Ectodermal cell (in vitro differentiated cells): Measurements from ENCODE around the gene FYN.
"Not testable (repeated sequence)": the region's sequence is repeated elsewhere in the genome, so short reads cannot be mapped to it uniquely, and the experiment has no call there.

Experiments
- H3K27ac ChIP-seq: 2 replicates; pipeline ENCODE4 v1.7.0; 2013; ENCODE audit warnings: mild to moderate bottlenecking, low read depth, low read length; ENCODE audit not compliant: insufficient read depth, poor library complexity, severe bottlenecking
- H3K27me3 ChIP-seq: 2 replicates; pipeline ENCODE4 v1.7.0; 2013; ENCODE audit warnings: mild to moderate bottlenecking, low read length; ENCODE audit not compliant: insufficient read depth, control insufficient read depth, poor library complexity, severe bottlenecking
- H3K36me3 ChIP-seq: one replicate; pipeline ENCODE4 v1.7.0; 2013; ENCODE audit warnings: low read length; ENCODE audit not compliant: control insufficient read depth, insufficient read depth
- H3K4me1 ChIP-seq: one replicate; pipeline ENCODE4 v1.7.0; 2013; ENCODE audit warnings: low read length; ENCODE audit not compliant: control insufficient read depth, insufficient read depth
- H3K4me3 ChIP-seq: 2 replicates; pipeline ENCODE4 v1.7.0; 2013; ENCODE audit warnings: low read depth, low read length, control low read depth; ENCODE audit not compliant: insufficient read depth
- H3K9me3 ChIP-seq: 2 replicates; pipeline ENCODE4 v1.7.0; 2013; ENCODE audit warnings: mild to moderate bottlenecking, low read length, moderate library complexity; ENCODE audit not compliant: control insufficient read depth
- WGBS, 2 experiments: methylation state at CpG; one replicate each; pipeline ENCODE4 v1.1.7; 2013; ENCODE audit warnings: missing lambda C conversion rate in 2 of 2; 5-methylcytosine and 5-hydroxymethylcytosine counted together

The FYN gene

GRCh38 chr6:111644893-111645430 lies 228.3 kb downstream of the FYN start:
- 41 to 46% methylated on average over 4 of the region's 4 CpGs for WGBS, 2 experiments
- Histone ChIP-seq H3K4me3 (no peak overlapping the region), H3K4me1 (no peaks in the 10 kb centered on the region), H3K27me3 (no peaks in the 10 kb centered on the region), H3K27ac (no peak overlapping the region), H3K36me3 (no peaks in the 10 kb centered on the region), H3K9me3 (no peaks in the 10 kb centered on the region)

- no peaks in the 10 kb centered on the region for H3K9me3 ChIP-seq
- H3K4me1 ChIP-seq, result no peaks in the 10 kb centered on the region
- 59 to 61% methylated on average over 6 of the region's 7 CpGs for WGBS, 2 experiments
- H3K4me3 ChIP-seq, result no peak overlapping the region
- no peaks in the 10 kb centered on the region for H3K36me3 ChIP-seq
- H3K27me3 ChIP-seq, result no peaks in the 10 kb centered on the region
- no peak overlapping the region for H3K27ac ChIP-seq
Observed at GRCh38 chr6:111642463-111643158, 230.6 kb downstream of the FYN start.

GRCh38 chr6:111639266-111639665 lies 234.0 kb downstream of the FYN start:
- no peaks in the 10 kb centered on the region for H3K27me3 ChIP-seq

GRCh38 chr6:111634981-111635380 lies 238.3 kb downstream of the FYN start:
- H3K27ac ChIP-seq, H3K4me3 ChIP-seq, H3K9me3 ChIP-seq, H3K27me3 ChIP-seq, H3K36me3 ChIP-seq: not testable (repeated sequence)
- H3K4me1 ChIP-seq, result peaks cover 14% of the 10 kb centered on the region
- WGBS, 2 experiments, result no CpG with 5 or more reads among the region's 1 CpG

More at GRCh38 chr6:111639266-111639665, 234.0 kb downstream of the FYN start:
- Histone ChIP-seq H3K4me3 (no peak overlapping the region), H3K9me3 (no peaks in the 10 kb centered on the region), H3K4me1 (no peaks in the 10 kb centered on the region), H3K36me3 (no peaks in the 10 kb centered on the region), H3K27ac (no peak overlapping the region)

GRCh38 chr6:111633822-111634221 lies 239.4 kb downstream of the FYN start:
- no peaks in the 10 kb centered on the region for H3K27me3 ChIP-seq
- H3K27ac ChIP-seq, result no peak overlapping the region
- no peaks in the 10 kb centered on the region for H3K9me3 ChIP-seq
- WGBS, 2 experiments, result no CpG with 5 or more reads among the region's 1 CpG
- H3K4me1 ChIP-seq, result peaks cover 14% of the 10 kb centered on the region
- H3K4me3 ChIP-seq, result no peak overlapping the region
- H3K36me3 ChIP-seq, result no peaks in the 10 kb centered on the region

- H3K27ac ChIP-seq, result no peak overlapping the region
- H3K9me3 ChIP-seq, result no peaks in the 10 kb centered on the region
- WGBS, 2 experiments, result 77 to 78% methylated on average over 4 of the region's 4 CpGs
- peaks cover 14% of the 10 kb centered on the region for H3K4me1 ChIP-seq
- no peaks in the 10 kb centered on the region for H3K27me3 ChIP-seq
- no peak overlapping the region for H3K4me3 ChIP-seq
- no peaks in the 10 kb centered on the region for H3K36me3 ChIP-seq
Observed at GRCh38 chr6:111632468-111633247, 240.6 kb downstream of the FYN start.

- Histone ChIP-seq H3K36me3 (no peaks in the 10 kb centered on the region), H3K27ac (no peak overlapping the region), H3K4me3 (no peak overlapping the region), H3K9me3 (no peaks in the 10 kb centered on the region), H3K4me1 (peaks cover 14% of the 10 kb centered on the region), H3K27me3 (no peaks in the 10 kb centered on the region)
- WGBS, 2 experiments, result 44 to 51% methylated on average over 8 of the region's 8 CpGs
Observed at GRCh38 chr6:111631903-111632460, 241.3 kb downstream of the FYN start.

- 74 to 75% methylated on average over 6 of the region's 6 CpGs for WGBS, 2 experiments
- H3K4me1 ChIP-seq, result peaks cover 19% of the 10 kb centered on the region
- H3K36me3 ChIP-seq, result no peaks in the 10 kb centered on the region
- H3K27me3 ChIP-seq, result no peaks in the 10 kb centered on the region
- H3K4me3 ChIP-seq, result no peak overlapping the region
- no peak overlapping the region for H3K27ac ChIP-seq
- H3K9me3 ChIP-seq, result no peaks in the 10 kb centered on the region
Observed at GRCh38 chr6:111631018-111631417, 242.2 kb downstream of the FYN start.

- Histone ChIP-seq H3K27me3 (no peaks in the 10 kb centered on the region), H3K36me3 (no peaks in the 10 kb centered on the region), H3K9me3 (no peaks in the 10 kb centered on the region), H3K4me1 (peaks cover 20% of the 10 kb centered on the region), H3K4me3 (no peak overlapping the region), H3K27ac (no peak overlapping the region)
- 94% methylated on average over 6 of the region's 6 CpGs for WGBS, 2 experiments
Observed at GRCh38 chr6:111628142-111628850, 245.0 kb downstream of the FYN start.

GRCh38 chr6:111626441-111626840 lies 246.8 kb downstream of the FYN start:
- 85 to 86% methylated on average over 7 to 8 of the region's 8 CpGs for WGBS, 2 experiments
- no peak overlapping the region for H3K4me3 ChIP-seq
- no peaks in the 10 kb centered on the region for H3K36me3 ChIP-seq
- H3K27ac ChIP-seq, result no peak overlapping the region
- peaks cover 7% of the 10 kb centered on the region for H3K4me1 ChIP-seq
- no peaks in the 10 kb centered on the region for H3K27me3 ChIP-seq
- H3K9me3 ChIP-seq, result no peaks in the 10 kb centered on the region
